Lung (tissue), 12 donors: ENCODE results near the gene LENG1. TPM values are rescaled to one million over a fixed set of nuclear protein-coding genes. Genes with fewer than 3 reads are reported as not detected.

Experiments
- ATAC-seq: fragments of 200-7000 bp; cut with Tn5 transposase; one replicate; pipeline ENCODE4 v1.9.1; 2020; ENCODE audit warnings: moderate number of reproducible peaks; ENCODE audit not compliant: insufficient read depth, low FRiP score
- DNase-seq, 3 donors: peaks; one replicate each; pipeline ENCODE4 v3.0.0-alpha.2; 2013 to 2017
- H3K27ac ChIP-seq, 2 donors: one replicate each; pipeline ENCODE4 v1.5.1; 2013; ENCODE audit warnings: mild to moderate bottlenecking in 2 of 2, moderate library complexity in 2 of 2, control low read depth in 1 of 2, inconsistent platforms in 1 of 2, low read depth in 1 of 2, low read length in 1 of 2
- H3K27me3 ChIP-seq, 3 donors: one replicate each; pipeline ENCODE4 v1.5.1; 2013; ENCODE audit warnings: low read length in 2 of 3; ENCODE audit not compliant: control insufficient read depth in 3 of 3, insufficient read depth in 3 of 3
- H3K36me3 ChIP-seq, 4 donors: one replicate each; pipeline ENCODE4 v1.5.1; 2013; ENCODE audit warnings: low read length in 4 of 4, mild to moderate bottlenecking in 1 of 4, moderate library complexity in 1 of 4; ENCODE audit not compliant: control insufficient read depth in 4 of 4, insufficient read depth in 4 of 4
- H3K4me1 ChIP-seq, 5 donors: one replicate each; pipeline ENCODE4 v1.5.1; 2013; ENCODE audit warnings: low read length in 5 of 5, mild to moderate bottlenecking in 2 of 5, moderate library complexity in 1 of 5; ENCODE audit not compliant: control insufficient read depth in 5 of 5, insufficient read depth in 5 of 5
- H3K4me3 ChIP-seq: one replicate; pipeline ENCODE4 v1.5.1; 2013; ENCODE audit warnings: mild to moderate bottlenecking, control low read depth, moderate library complexity
- H3K9ac ChIP-seq, 2 donors: one replicate each; pipeline ENCODE4 v1.5.1; 2013; ENCODE audit warnings: low read length in 2 of 2, control low read depth in 1 of 2; ENCODE audit not compliant: insufficient read depth in 1 of 2
- H3K9me3 ChIP-seq, 4 donors: one replicate each; pipeline ENCODE4 v1.5.1; 2013; ENCODE audit warnings: low read length in 3 of 4, mild to moderate bottlenecking in 1 of 4, moderate library complexity in 1 of 4; ENCODE audit not compliant: control insufficient read depth in 4 of 4, insufficient read depth in 3 of 4
- WGBS, 2 donors: extraction: QIAGEN DNeasy Blood & Tissue Kit; methylation state at CpG; one replicate each; pipeline ENCODE4 v1.1.7; 2013; 5-methylcytosine and 5-hydroxymethylcytosine counted together
- polyA plus RNA-seq, 2 donors: library from polyadenylated mRNA; stranded (reverse); fragments of 200-250 nt; gene quantifications; one replicate each; pipeline ENCODE4 v1.2.1, GENCODE V29; 2013
- total RNA-seq, 2 donors: library from RNA; depleted of rRNA in 1 of 2; stranded (reverse); fragments of >200 nt in 1 of 2; gene quantifications; one replicate each; pipeline ENCODE4 v1.2.1, GENCODE V29; 2014 to 2021
- TF ChIP-seq, protein P1 (sequence below): IDR thresholded peaks from 2 replicates; pipeline ENCODE4 v1.5.1; 2012; ENCODE audit warnings: mild to moderate bottlenecking; ENCODE audit errors: control extremely low read depth, extremely low read depth
- donor health status: control.
- donor health status: control.
- donor health status: Bipolar disorder and iron deficiency.
- donor health status: healthy.
- donor health status: DM: yes; HTN: yes; CAD: no.

Gene LENG1
- total and polyA plus RNA-seq, 4 donors: 3.8 to 17.1 (median 8.2) TPM

DNA sequence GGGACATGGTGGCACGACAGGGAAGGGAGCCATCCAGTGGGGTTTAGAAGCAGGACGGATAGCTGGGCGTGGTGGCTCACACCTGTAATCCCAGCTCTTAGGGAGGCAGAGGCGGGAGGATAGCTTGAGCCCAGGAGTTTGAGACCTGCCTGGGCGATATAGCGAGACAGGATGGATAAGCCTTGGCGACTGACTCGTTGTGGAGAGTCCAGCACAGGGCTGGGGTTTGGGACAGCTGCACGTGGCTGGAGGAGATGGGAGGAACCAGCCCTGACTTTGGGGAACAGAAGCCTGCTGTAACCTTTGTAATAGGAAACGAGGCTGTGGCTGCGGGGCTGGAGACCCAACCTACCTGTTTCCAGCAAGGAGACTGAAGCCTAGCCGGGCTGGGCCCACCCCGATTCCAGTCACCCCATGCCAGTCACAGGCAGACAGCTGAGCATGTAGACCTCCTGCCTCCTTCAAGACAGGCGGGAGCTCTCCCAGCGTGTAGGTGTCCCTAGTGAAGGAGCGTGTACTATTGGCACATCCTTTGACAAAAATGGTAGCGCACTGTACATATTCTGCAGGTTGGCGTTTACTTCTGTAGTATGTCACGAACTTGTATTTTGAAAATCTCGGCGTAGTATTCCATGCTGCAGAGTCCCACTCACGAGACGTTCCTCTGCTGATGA, 8.0 kb downstream of the LENG1 start:
- Histone ChIP-seq H3K9me3 (no peaks in the 10 kb centered on the region), H3K36me3 (peaks cover 12 to 92% (median 37%) of the 10 kb centered on the region in 4 donors), H3K27ac (no peak overlapping the region), H3K9ac (no peak overlapping the region), H3K4me1 (no peaks in the 10 kb centered on the region), H3K27me3 (no peaks in the 10 kb centered on the region), H3K4me3 (no peak overlapping the region)
- no peak for DNase-seq
- ATAC-seq: no peak
- WGBS, 2 donors: 88 to 91% methylated on average over 23 of the region's 23 CpGs
- TF ChIP-seq, protein P1, sequence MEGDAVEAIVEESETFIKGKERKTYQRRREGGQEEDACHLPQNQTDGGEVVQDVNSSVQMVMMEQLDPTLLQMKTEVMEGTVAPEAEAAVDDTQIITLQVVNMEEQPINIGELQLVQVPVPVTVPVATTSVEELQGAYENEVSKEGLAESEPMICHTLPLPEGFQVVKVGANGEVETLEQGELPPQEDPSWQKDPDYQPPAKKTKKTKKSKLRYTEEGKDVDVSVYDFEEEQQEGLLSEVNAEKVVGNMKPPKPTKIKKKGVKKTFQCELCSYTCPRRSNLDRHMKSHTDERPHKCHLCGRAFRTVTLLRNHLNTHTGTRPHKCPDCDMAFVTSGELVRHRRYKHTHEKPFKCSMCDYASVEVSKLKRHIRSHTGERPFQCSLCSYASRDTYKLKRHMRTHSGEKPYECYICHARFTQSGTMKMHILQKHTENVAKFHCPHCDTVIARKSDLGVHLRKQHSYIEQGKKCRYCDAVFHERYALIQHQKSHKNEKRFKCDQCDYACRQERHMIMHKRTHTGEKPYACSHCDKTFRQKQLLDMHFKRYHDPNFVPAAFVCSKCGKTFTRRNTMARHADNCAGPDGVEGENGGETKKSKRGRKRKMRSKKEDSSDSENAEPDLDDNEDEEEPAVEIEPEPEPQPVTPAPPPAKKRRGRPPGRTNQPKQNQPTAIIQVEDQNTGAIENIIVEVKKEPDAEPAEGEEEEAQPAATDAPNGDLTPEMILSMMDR: no peak

DNA sequence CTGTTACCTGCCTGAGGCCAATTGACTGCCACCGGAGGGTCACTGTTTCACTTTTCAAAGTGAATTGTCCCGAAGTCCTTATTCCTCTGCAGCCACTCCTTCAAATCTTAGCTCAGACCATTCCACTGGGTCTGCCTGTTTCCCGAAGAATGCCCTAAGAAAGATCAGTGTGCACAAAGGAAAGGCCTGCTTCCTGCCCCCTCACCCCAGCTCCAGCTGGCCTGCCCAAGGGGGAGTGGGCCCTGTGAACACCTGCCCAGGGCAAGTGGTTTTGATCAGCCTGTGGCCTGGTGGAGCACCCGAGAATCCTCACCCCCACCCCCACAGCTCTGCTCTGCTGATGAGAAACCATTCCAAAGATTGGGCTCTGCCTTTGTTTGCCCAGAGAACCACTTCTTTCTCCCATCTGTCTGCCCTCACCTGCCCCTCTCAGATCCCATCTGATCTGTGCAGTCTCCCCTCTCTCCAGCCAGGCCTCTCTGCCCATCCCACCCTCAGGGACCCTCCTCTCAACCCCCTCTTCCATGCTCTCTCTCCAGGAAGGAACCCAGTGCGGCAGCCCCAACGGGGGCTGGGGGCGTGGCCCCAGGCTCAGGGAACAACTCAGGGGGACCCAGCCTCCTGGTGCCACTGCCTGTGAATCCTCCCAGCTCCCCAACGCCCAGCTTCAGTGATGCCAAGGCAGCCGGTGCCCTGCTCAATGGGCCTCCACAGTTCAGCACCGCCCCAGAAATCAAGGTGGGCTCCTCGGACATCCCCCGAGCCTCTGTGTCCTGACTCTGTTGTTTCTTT, 10.3 kb downstream of the LENG1 start:
- no peak for DNase-seq
- ATAC-seq: no peak
- TF ChIP-seq, protein P1: no peak
- Histone ChIP-seq H3K27ac (no peak overlapping the region), H3K4me3 (no peak overlapping the region), H3K36me3 (peaks cover 14 to 94% (median 52%) of the 10 kb centered on the region in 4 donors), H3K27me3 (no peaks in the 10 kb centered on the region), H3K4me1 (no peaks in the 10 kb centered on the region), H3K9ac (no peak overlapping the region), H3K9me3 (no peaks in the 10 kb centered on the region)
- 79 to 89% methylated on average over 12 of the region's 12 CpGs for WGBS, 2 donors

DNA sequence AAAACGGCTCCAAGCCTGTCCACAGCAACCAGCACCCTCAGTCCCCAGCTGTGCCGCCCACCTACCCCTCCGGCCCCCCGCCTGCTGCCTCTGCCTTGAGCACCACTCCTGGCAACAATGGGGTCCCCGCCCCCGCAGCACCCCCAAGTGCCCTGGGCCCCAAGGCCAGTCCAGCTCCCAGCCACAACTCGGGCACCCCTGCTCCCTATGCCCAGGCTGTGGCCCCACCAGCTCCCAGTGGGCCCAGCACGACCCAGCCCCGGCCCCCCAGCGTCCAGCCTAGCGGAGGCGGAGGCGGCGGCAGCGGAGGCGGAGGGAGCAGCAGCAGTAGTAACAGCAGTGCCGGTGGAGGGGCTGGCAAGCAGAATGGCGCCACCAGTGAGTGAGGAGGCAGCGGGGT, 11.4 kb downstream of the LENG1 start:
- Histone ChIP-seq H3K27me3 (no peaks in the 10 kb centered on the region), H3K9me3 (no peaks in the 10 kb centered on the region), H3K4me1 (no peaks in the 10 kb centered on the region), H3K4me3 (no peak overlapping the region), H3K9ac (no peak overlapping the region), H3K27ac (no peak overlapping the region), H3K36me3 (peaks cover 13 to 94% (median 59%) of the 10 kb centered on the region in 4 donors)
- TF ChIP-seq, protein P1: no peak
- 92 to 93% methylated on average over 18 to 19 of the region's 19 CpGs for WGBS, 2 donors
- DNase-seq: no peak
- ATAC-seq: no peak
